Loucy (cell line): ENCODE results near the gene KRT79.

Experiments used
- EZH2phosphoT487 ChIP-seq: fragments of 200-600 bp; IDR thresholded peaks from 2 replicates; pipeline ENCODE4 v1.6.1; 2018; ENCODE audit warnings: antibody characterized with exemption, mild to moderate bottlenecking, moderate library complexity, borderline replicate concordance
- TF ChIP-seq, protein P1 (sequence below): fragments of 200-600 bp; sonication (generic); conservative IDR thresholded peaks from 2 replicates; pipeline ENCODE4 v1.5.1; 2014; ENCODE audit warnings: mild to moderate bottlenecking, antibody characterized with exemption, low read length

DNA sequence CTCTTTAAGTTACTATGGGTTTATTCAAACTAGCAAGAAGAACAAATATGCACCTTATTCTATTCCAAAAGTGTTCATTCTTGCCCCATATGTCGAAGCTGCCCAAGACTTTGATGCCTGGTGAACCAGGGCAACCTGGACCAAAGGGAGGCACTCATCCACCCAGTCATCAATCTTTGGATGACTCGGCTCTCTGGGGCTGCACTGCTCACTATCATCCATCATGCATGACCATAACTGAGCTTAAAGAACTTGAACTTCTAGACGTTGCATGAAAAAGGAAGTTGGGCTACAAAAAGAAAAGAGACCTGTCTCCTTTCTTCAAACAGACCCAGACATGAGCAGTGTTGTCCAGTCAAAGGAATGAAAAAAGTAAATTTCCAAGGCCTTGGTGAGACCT lies 21.4 kb downstream of the KRT79 start:
- TF ChIP-seq, protein P1, sequence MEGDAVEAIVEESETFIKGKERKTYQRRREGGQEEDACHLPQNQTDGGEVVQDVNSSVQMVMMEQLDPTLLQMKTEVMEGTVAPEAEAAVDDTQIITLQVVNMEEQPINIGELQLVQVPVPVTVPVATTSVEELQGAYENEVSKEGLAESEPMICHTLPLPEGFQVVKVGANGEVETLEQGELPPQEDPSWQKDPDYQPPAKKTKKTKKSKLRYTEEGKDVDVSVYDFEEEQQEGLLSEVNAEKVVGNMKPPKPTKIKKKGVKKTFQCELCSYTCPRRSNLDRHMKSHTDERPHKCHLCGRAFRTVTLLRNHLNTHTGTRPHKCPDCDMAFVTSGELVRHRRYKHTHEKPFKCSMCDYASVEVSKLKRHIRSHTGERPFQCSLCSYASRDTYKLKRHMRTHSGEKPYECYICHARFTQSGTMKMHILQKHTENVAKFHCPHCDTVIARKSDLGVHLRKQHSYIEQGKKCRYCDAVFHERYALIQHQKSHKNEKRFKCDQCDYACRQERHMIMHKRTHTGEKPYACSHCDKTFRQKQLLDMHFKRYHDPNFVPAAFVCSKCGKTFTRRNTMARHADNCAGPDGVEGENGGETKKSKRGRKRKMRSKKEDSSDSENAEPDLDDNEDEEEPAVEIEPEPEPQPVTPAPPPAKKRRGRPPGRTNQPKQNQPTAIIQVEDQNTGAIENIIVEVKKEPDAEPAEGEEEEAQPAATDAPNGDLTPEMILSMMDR: no peak
- TF ChIP-seq EZH2phosphoT487: no peak
